K562 (cell line): ENCODE data around the gene TMC1. TPM values are rescaled to one million over a fixed set of nuclear protein-coding genes. Genes with fewer than 3 reads are reported as not detected.

Source experiments
- ATAC-seq: fragments of 200-7000 bp; cut with Tn5 transposase; 3 replicates; pipeline ENCODE4 v1.9.1; 2020; ENCODE audit warnings: moderate library complexity
- BruUV-seq: library from RNA; stranded (reverse); fragments of 400-500 nt; replicated peaks from 2 replicates; lab custom pipeline; 2021; lab: Mats Ljungman, UMichigan
- CTCF ChIA-PET: fragments of 300-600 bp; formaldehyde crosslinking; extraction: SDS; loops from one replicate; lab custom pipeline; 2021; ENCODE audit warnings: low intra/inter-chr PET ratio; lab: Yijun Ruan, JAX
- POLR2A ChIA-PET: fragments of 300-600, 350-650 bp; sonication (Branson Sonifier 250); formaldehyde crosslinking; extraction: SDS; loops from one replicate; lab custom pipeline; 2021; ENCODE audit warnings: antibody characterized with exemption, inconsistent platforms; lab: Yijun Ruan, JAX
- DNase-seq, 4 experiments: peaks; one replicate each; pipeline versions ENCODE4 v3.0.0 to v3.0.0-alpha.2; 2011 to 2018; ENCODE audit warnings: low spot score in 3 of 4, mixed read lengths in 3 of 4; ENCODE audit errors: extremely low read depth in 1 of 4
- FAIRE-seq: peaks from 2 replicates; lab custom pipeline; 2011; peaks lifted over from hg19 to GRCh38; lab: Jason Lieb, UNC
- H2AFZ ChIP-seq: 2 replicates; pipeline ENCODE4 v1.6.0; 2011; ENCODE audit warnings: low read depth, low read length, control low read depth, inconsistent platforms
- H3K27ac ChIP-seq: fragments of 200-600 bp; 3 replicates; pipeline ENCODE4 v1.8.0; 2011; ENCODE audit warnings: low read depth, mild to moderate bottlenecking, control low read depth, inconsistent platforms, low read length, moderate library complexity, mixed read lengths; ENCODE audit errors: extremely low read depth
- H3K27me3 ChIP-seq, 2 experiments: fragments of 300-600 bp in 1 of 2; 2 replicates in 1 of 2; 3 replicates in 1 of 2; pipeline versions ENCODE4 v1.6.0 to v1.8.0; 2011; ENCODE audit warnings: inconsistent platforms in 2 of 2, low read length in 2 of 2, mild to moderate bottlenecking in 1 of 2, mixed read lengths in 1 of 2, moderate library complexity in 1 of 2; ENCODE audit not compliant: control insufficient read depth in 2 of 2, insufficient read depth in 2 of 2
- H3K36me3 ChIP-seq: fragments of 300-600 bp; 3 replicates; pipeline ENCODE4 v1.8.0; 2011; ENCODE audit warnings: mild to moderate bottlenecking, low read length, inconsistent platforms; ENCODE audit not compliant: control insufficient read depth, insufficient read depth
- H3K4me1 ChIP-seq, 2 experiments: fragments of 200-600 bp in 1 of 2; replicated peaks in 1 of 2; 2 replicates in 1 of 2; 3 replicates in 1 of 2; pipeline versions ENCODE4 v1.5.1 to v1.8.0; 2011; ENCODE audit warnings: inconsistent platforms in 2 of 2, low read length in 2 of 2, mild to moderate bottlenecking in 1 of 2, mixed read lengths in 1 of 2, moderate library complexity in 1 of 2; ENCODE audit not compliant: control insufficient read depth in 2 of 2, insufficient read depth in 2 of 2
- H3K4me2 ChIP-seq: 2 replicates; pipeline ENCODE4 v1.6.1; 2011; ENCODE audit warnings: low read length, control low read depth, inconsistent platforms, mixed read lengths; ENCODE audit not compliant: insufficient read depth
- H3K4me3 ChIP-seq: fragments of 200-600 bp; sonication (generic), shearing (Covaris generic); 2 replicates; pipeline ENCODE4 v1.5.1; 2016; ENCODE audit warnings: control low read depth, inconsistent platforms
- H3K79me2 ChIP-seq: fragments of 200-600 bp; 3 replicates; pipeline ENCODE4 v1.8.0; 2011; ENCODE audit warnings: low read length, inconsistent platforms; ENCODE audit not compliant: control insufficient read depth, insufficient read depth
- H3K9ac ChIP-seq, 2 experiments: 2 replicates each; pipeline versions ENCODE4 v1.6.0 to v1.6.1; 2011; ENCODE audit warnings: low read depth in 2 of 2, low read length in 2 of 2, control low read depth in 1 of 2, inconsistent platforms in 1 of 2, mild to moderate bottlenecking in 1 of 2, mixed read lengths in 1 of 2; ENCODE audit not compliant: insufficient read depth in 1 of 2
- H3K9me1 ChIP-seq: one replicate; pipeline ENCODE4 v1.6.0; 2011; ENCODE audit warnings: inconsistent platforms, mild to moderate bottlenecking, low read length, moderate library complexity; ENCODE audit not compliant: control insufficient read depth, insufficient read depth
- H3K9me3 ChIP-seq: replicated peaks from 2 replicates; pipeline ENCODE4 v1.5.1; 2011; ENCODE audit warnings: low read depth, low read length, inconsistent platforms; ENCODE audit not compliant: control insufficient read depth, insufficient read depth
- H4K20me1 ChIP-seq: replicated peaks from 2 replicates; pipeline ENCODE4 v1.6.1; 2011; ENCODE audit warnings: low read length, inconsistent platforms, mixed read lengths; ENCODE audit not compliant: control insufficient read depth, insufficient read depth
- CBX3 ChIP-seq, 2 experiments: IDR thresholded peaks; 1 replicate in 1 of 2; 2 replicates in 1 of 2; pipeline ENCODE4 v1.6.1; 2012; ENCODE audit warnings: inconsistent platforms in 2 of 2, low read length in 2 of 2, borderline replicate concordance in 1 of 2, control low read depth in 1 of 2
- CREB5 ChIP-seq: fragments of 250-450 bp; sonication (Bioruptor Pico); IDR thresholded peaks from 2 replicates; pipeline ENCODE4 v1.5.0; 2020; ENCODE audit warnings: mild to moderate bottlenecking
- MEIS2 ChIP-seq: fragments of 450-650 bp; IDR thresholded peaks from 2 replicates; pipeline ENCODE4 v1.6.1; 2014; ENCODE audit warnings: mild to moderate bottlenecking; ENCODE audit not compliant: partially characterized antibody
- PBX2 ChIP-seq, 2 experiments: IDR thresholded peaks in 1 of 2; conservative IDR thresholded peaks in 1 of 2; 2 replicates each; pipeline ENCODE4 v1.6.1; 2016; ENCODE audit warnings: low read depth in 2 of 2, mild to moderate bottlenecking in 1 of 2, missing compliant biosample characterization in 1 of 2, missing genetic modification characterization in 1 of 2, moderate library complexity in 1 of 2
- PKNOX1 ChIP-seq: fragments of 450-650 bp; IDR thresholded peaks from 2 replicates; pipeline ENCODE4 v1.6.1; 2016
- RB1 ChIP-seq: fragments of 450-650 bp; IDR thresholded peaks from 2 replicates; pipeline ENCODE4 v1.6.1; 2017; ENCODE audit warnings: low read depth, mild to moderate bottlenecking
- SRF ChIP-seq, 2 experiments: fragments of 250-450, 450-650 bp in 1 of 2; sonication (Bioruptor Pico) in 1 of 2; sonication (generic) in 1 of 2; formaldehyde crosslinking; IDR thresholded peaks; 2 replicates each; pipeline versions ENCODE4 v1.5.0 to v1.5.1; 2020 to 2022; ENCODE audit warnings: mild to moderate bottlenecking in 1 of 2, missing genetic modification reagents in 1 of 2
- ZNF398 ChIP-seq: fragments of 250-450 bp; sonication (Bioruptor Pico); IDR thresholded peaks from 2 replicates; pipeline ENCODE4 v1.8.0; 2021; ENCODE audit warnings: moderate library complexity, mild to moderate bottlenecking, inconsistent platforms
- WGBS: fragments of 100-300 bp; shearing (Covaris generic); methylation state at CpG from one replicate; pipeline ENCODE4 v1.1.6; 2016; ENCODE audit warnings: low coverage, mixed read lengths; ENCODE audit not compliant: insufficient coverage; ENCODE audit errors: missing lambda C conversion rate; 5-methylcytosine and 5-hydroxymethylcytosine counted together
- in situ Hi-C: fragments of 300-500 bp; cut with MboI; formaldehyde crosslinking; loops from 4 replicates; pipeline ENCODE4 v1.15.0; 2018; ENCODE audit warnings: inconsistent platforms, mixed read lengths
- intact Hi-C: fragments of 100-400 bp; cut with micrococcal nuclease; formaldehyde crosslinking; loops from 2 replicates; pipeline ENCODE4 v1.14.2; 2022
- polyA plus RNA-seq, 8 experiments: library from polyadenylated mRNA; depleted of rRNA in 4 of 8; stranded (reverse) in 5 of 8; unstranded in 3 of 8; fragments of >200 nt; fragmentation: Nextera tagmentation in 2 of 8; fragmentation: Illumina TruSeq in 1 of 8; extraction: Ambion mirVana in 2 of 8; extraction: Trizol in 1 of 8; gene quantifications; 2 replicates each; pipeline versions ENCODE4 v1.2.1 to v1.2.3, GENCODE V29; 2011 to 2014; ENCODE audit warnings: inconsistent platforms in 1 of 8, missing spikeins in 1 of 8
- total RNA-seq, 7 experiments: library from RNA; depleted of rRNA in 6 of 7; stranded (reverse); fragments of >200 nt in 6 of 7; fragmentation: Illumina TruSeq in 2 of 7; extraction: Trizol in 2 of 7; gene quantifications; 2 replicates each; pipeline versions ENCODE4 v1.2.1 to v1.2.3, GENCODE V29; 2011 to 2021; ENCODE audit warnings: low replicate concordance in 1 of 7

Gene TMC1
- total and polyA plus RNA-seq, 9 of the 15 experiments (the other 6 are each of a cell fraction or from before 2014, with no cell fraction given), result 0.10 to 0.15 TPM; not detected in 7

- WGBS, result 28% methylated on average over 3 of the region's 4 CpGs
- no peaks in the 10 kb centered on the region for H3K36me3 ChIP-seq
- no peaks in the 10 kb centered on the region for H3K27me3 ChIP-seq
- H3K9me1 ChIP-seq, result no peaks in the 10 kb centered on the region
- ATAC-seq (no peak), DNase-seq (no peak), FAIRE-seq (no peak)
- ChIA-PET CTCF (no interaction called here), POLR2A (interaction anchor here (1.0 kb wide), 1 partner anchor 12 kb away, joined by 4 read pairs; no protein-coding TSS in a partner anchor)
- in situ Hi-C loops (no loop called here), intact Hi-C loops (no loop called here)
- no peak overlapping the region for H3K27ac ChIP-seq
- H3K4me3 ChIP-seq, result no peak overlapping the region
- peaks cover 3 to 19% of the 10 kb centered on the region in 2 experiments; a peak in 3 of 5 replicates for H3K4me1 ChIP-seq
- H2AFZ ChIP-seq, result peak overlapping the region; percentile 85; the same call in 1 of the 2 replicates
- H4K20me1 ChIP-seq, result no peaks in the 10 kb centered on the region
- H3K79me2 ChIP-seq, result no peaks in the 10 kb centered on the region
- no peak overlapping the region for H3K9ac ChIP-seq
- no peak overlapping the region for H3K4me2 ChIP-seq
- no TSS peak for BruUV-seq
- no peaks in the 10 kb centered on the region for H3K9me3 ChIP-seq
- no peak for TF ChIP-seq MEIS2
- no peak for TF ChIP-seq CREB5 (CRISPR knock-in tag)
- TF ChIP-seq CBX3 (IDR thresholded peaks at IDR 0.05; ENCODE audit: borderline replicate concordance in 1 of 2, low read length in 2 of 2), result no peak
- TF ChIP-seq PKNOX1, result peak; percentile 79
- TF ChIP-seq ZNF398 (CRISPR knock-in tag), result no peak
- no peak for TF ChIP-seq PBX2 (CRISPR knock-in tag; IDR thresholded peaks at IDR 0.05; ENCODE audit: low read depth)
- TF ChIP-seq PBX2 (tag; conservative IDR thresholded peaks at IDR 0.05; ENCODE audit: low read depth), result 0 out of 2 replicates have a peak, but pooled peaks have one; percentile 9
- no peak for TF ChIP-seq SRF (CRISPR knock-in tag; IDR thresholded peaks at IDR 0.05)
- no peak for TF ChIP-seq RB1
These were observed 17.7 kb downstream of the TMC1 start for GRCh38 chr9:72538921-72539702.
